Measurements from ENCODE around the gene SIPA1.

Gene SIPA1

GRCh38 chr11:65615229-65615949 is 22.5 kb upstream of the SIPA1 start, which contains the start of gene PCNX3:
Gene PCNX3 (plus strand): TSS chr11:65615776. CDS start chr11:65616312, 536 bp downstream.
- DNase-seq (ENCODE audit: low read depth): peak; percentile 100
- TF ChIP-seq CTCF (IDR thresholded peaks at IDR 0.05; ENCODE audit: control insufficient read depth, extremely low read depth, insufficient read depth): no peak
- peak within 1 kb of the TSS; percentile 98 for H3K4me3 ChIP-seq (ENCODE audit: low read depth, low read length)

GRCh38 chr11:65615950-65616574 is 21.8 kb upstream of the SIPA1 start:
- no peak for TF ChIP-seq CTCF (IDR thresholded peaks at IDR 0.05; ENCODE audit: control insufficient read depth, extremely low read depth, insufficient read depth)
- DNase-seq (ENCODE audit: low read depth): no peak
- peak overlapping the region; percentile 98 for H3K4me3 ChIP-seq (ENCODE audit: low read depth, low read length)

DNA sequence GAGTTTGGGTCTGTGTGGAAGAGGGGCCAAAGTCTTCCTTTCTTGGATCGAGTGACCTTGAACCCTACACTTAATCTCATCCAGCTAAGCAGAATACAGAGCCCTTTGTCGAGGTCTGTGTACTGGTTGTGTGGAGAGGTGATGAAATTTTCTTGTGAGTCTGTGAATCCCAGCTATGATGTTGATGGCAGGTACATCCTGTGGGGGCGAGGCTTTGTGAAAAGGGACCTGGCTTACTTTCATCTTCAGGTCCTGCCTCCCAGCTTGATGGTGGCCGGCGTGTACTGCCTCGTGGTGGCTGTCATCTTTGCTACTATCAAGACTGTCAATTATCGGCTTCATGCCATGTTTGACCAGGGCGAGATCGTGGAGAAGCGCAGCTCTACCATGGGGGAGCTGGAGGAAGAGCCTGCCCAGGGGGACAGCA is 21.3 kb upstream of the SIPA1 start:
- no peak for DNase-seq (ENCODE audit: low read depth)
- H3K4me3 ChIP-seq (ENCODE audit: low read depth, low read length): peak overlapping the region; percentile 98
- no peak for TF ChIP-seq CTCF (IDR thresholded peaks at IDR 0.05; ENCODE audit: control insufficient read depth, extremely low read depth, insufficient read depth)

- no peak for DNase-seq (ENCODE audit: low read depth)
- TF ChIP-seq CTCF (IDR thresholded peaks at IDR 0.05; ENCODE audit: control insufficient read depth, extremely low read depth, insufficient read depth): no peak
- H3K4me3 ChIP-seq (ENCODE audit: low read depth, low read length): peak overlapping the region; percentile 98
Observed at GRCh38 chr11:65617136-65617850, 20.6 kb upstream of the SIPA1 start.

DNA sequence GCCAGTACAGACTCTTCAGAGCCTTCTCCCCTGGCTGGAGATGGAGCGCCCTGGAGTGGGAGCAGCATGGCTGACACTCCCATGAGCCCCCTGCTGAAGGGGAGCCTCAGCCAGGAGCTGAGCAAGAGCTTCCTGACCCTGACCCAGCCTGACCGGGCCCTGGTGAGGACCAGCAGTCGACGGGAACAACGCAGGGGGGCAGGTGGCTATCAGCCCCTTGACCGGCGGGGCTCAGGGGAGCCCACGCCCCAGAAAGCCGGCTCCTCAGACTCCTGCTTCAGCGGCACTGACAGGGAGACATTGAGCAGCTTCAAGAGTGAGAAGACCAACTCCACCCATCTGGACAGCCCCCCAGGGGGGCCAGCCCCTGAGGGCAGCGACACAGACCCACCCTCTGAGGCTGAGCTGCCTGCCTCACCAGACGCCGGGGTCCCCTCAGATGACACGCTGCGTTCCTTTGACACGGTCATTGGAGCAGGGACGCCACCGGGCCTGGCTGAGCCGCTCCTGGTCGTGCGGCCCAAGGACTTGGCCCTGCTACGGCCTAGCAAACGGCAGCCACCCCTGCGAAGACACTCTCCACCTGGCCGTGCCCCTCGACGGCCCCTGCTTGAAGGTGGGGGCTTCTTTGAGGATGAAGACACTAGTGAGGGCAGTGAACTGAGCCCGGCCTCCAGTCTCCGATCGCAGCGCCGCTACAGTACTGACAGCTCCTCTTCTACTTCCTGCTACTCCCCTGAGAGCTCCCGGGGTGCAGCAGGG is 19.7 kb upstream of the SIPA1 start:
- no peak for TF ChIP-seq CTCF (IDR thresholded peaks at IDR 0.05; ENCODE audit: control insufficient read depth, extremely low read depth, insufficient read depth)

DNA sequence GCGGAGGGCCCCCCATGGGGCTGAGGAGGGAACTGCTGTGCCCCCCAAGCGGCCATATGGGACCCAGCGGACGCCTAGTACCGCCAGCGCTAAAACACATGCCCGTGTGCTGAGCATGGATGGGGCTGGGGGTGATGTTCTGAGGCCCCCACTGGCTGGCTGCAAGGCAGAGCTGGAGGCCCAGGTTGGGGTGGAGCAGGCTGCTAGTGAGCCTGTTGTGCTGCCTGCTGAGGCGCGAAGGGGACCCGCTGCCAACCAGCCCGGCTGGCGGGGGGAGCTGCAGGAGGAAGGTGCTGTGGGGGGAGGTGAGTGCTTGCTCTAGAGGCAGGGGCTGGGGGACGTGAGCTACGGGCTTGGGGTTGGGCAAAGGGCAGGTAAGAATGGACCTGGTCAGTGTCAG is 19.1 kb upstream of the SIPA1 start:
- H3K4me3 ChIP-seq (ENCODE audit: low read depth, low read length): no peak overlapping the region
- no peak for TF ChIP-seq CTCF (IDR thresholded peaks at IDR 0.05; ENCODE audit: control insufficient read depth, extremely low read depth, insufficient read depth)
- no peak for DNase-seq (ENCODE audit: low read depth)

More for the DNA sequence above, 19.7 kb upstream of the SIPA1 start:
- H3K4me3 ChIP-seq (ENCODE audit: low read depth, low read length): no peak overlapping the region
- no peak for DNase-seq (ENCODE audit: low read depth)
